GM10248 (cell line): ENCODE data around the gene CALD1.

Source experiments
- CTCF ChIA-PET: fragments of 300-600 bp; sonication (Branson Sonifier 250); formaldehyde crosslinking; extraction: SDS; loops from one replicate; lab custom pipeline; 2021; ENCODE audit warnings: antibody characterized with exemption; lab: Yijun Ruan, JAX
- POLR2A ChIA-PET: fragments of 350-650 bp; sonication (Branson Sonifier 250); formaldehyde crosslinking; extraction: SDS; loops from one replicate; lab custom pipeline; 2020; ENCODE audit warnings: antibody characterized with exemption; lab: Yijun Ruan, JAX
- DNase-seq: peaks from one replicate; pipeline ENCODE4 v3.0.0; 2012; ENCODE audit errors: extremely low spot score
- CTCF ChIP-seq: IDR thresholded peaks from 2 replicates; pipeline ENCODE4 v1.5.1; 2012; ENCODE audit warnings: mild to moderate bottlenecking, low read depth; ENCODE audit errors: extremely low read depth, missing control alignments, control extremely low read depth

CALD1 gene

GRCh38 chr7:134882481-134882880 lies 103.0 kb downstream of the CALD1 start:
- no peak for DNase-seq
- CTCF ChIA-PET = no interaction called here
- TF ChIP-seq CTCF = no peak
- POLR2A ChIA-PET = no interaction called here

GRCh38 chr7:134885967-134886352 lies 106.5 kb downstream of the CALD1 start:
- ChIA-PET POLR2A (no interaction called here), CTCF (no interaction called here)
- DNase-seq = no peak
- no peak for TF ChIP-seq CTCF

- no peak for DNase-seq
- no peak for TF ChIP-seq CTCF
- POLR2A ChIA-PET = no interaction called here
- CTCF ChIA-PET = no interaction called here
Observed at GRCh38 chr7:134886353-134887057, 107.1 kb downstream of the CALD1 start.

- CTCF ChIA-PET = no interaction called here
- DNase-seq = no peak
- no peak for TF ChIP-seq CTCF
- POLR2A ChIA-PET = no interaction called here
Observed at GRCh38 chr7:134887523-134887922, 108.1 kb downstream of the CALD1 start.

- ChIA-PET POLR2A (no interaction called here), CTCF (no interaction called here)
- TF ChIP-seq CTCF = no peak
- DNase-seq = no peak
Observed at GRCh38 chr7:134888141-134888740, 108.8 kb downstream of the CALD1 start.

GRCh38 chr7:134890246-134891240 lies 111.1 kb downstream of the CALD1 start:
- no peak for DNase-seq
- POLR2A ChIA-PET = no interaction called here
- TF ChIP-seq CTCF = no peak
- CTCF ChIA-PET = interaction anchor here (1.3 to 1.4 kb wide), 2 partner anchors 10 to 63 kb away, joined by 3 to 4 read pairs; no protein-coding TSS in a partner anchor
